HG03159 (cell line): ENCODE data around the gene MCF2L.

ENCODE experiments used
- ATAC-seq: cut with Tn5 transposase; IDR thresholded peaks from one replicate; pipeline ENCODE4 v1.9.1; 2021; ENCODE audit warnings: mild to moderate bottlenecking, moderate library complexity; ENCODE audit not compliant: unreplicated experiment

Gene MCF2L

DNA sequence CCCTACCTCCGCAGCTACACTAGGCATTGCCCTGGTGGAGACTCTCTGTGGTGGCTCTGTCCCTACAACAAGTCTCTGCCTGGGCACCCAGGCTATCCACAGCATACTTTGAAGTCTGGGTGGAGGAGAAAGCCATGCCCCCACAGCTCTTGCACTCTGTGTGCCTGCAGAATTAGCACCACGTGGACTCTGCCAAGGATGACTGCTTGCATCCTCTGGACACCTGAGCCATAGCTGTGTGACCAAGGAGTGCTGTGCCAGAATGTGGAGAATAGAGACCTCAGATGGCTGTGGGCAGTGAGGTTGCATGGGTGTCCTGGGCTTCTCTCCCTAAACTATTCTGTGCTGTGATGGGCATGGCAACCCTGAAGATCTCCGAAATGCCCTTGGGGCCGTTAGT is 21.2 kb upstream of the MCF2L start:
- ATAC-seq = no peak

DNA sequence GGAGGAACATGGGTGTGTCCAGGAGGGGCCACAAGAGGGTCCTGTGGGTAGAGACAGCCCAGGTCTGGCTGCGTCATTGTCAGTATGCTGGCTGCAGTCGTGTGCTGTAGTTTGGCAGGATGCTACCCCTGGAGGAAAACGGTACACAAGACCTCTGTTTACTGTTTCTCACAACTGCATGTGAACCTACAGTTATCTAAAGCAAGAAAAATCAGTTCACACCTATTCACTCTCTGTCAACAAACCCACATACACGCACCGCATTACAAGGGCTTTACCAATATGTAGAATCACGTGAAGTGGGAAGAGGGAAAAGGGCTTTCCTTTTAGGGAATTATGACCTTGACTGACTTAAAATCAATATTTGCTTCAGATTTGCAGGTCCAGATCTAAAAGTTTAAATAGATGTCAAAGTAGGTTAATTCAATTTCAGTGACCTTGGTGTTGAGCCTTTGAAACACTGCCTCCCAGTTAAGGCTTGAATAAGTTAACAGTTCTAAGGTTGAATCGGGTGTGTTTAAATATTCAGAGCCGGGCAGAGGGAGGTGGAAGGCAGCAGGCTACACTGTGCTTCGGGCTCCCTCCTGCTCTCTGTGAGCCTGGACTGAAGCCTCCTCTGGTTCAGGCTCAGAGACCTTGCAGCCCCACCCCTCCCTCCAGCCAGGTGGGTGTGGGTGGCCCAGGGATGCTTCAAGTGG is 17.2 kb upstream of the MCF2L start:
- no peak for ATAC-seq

DNA sequence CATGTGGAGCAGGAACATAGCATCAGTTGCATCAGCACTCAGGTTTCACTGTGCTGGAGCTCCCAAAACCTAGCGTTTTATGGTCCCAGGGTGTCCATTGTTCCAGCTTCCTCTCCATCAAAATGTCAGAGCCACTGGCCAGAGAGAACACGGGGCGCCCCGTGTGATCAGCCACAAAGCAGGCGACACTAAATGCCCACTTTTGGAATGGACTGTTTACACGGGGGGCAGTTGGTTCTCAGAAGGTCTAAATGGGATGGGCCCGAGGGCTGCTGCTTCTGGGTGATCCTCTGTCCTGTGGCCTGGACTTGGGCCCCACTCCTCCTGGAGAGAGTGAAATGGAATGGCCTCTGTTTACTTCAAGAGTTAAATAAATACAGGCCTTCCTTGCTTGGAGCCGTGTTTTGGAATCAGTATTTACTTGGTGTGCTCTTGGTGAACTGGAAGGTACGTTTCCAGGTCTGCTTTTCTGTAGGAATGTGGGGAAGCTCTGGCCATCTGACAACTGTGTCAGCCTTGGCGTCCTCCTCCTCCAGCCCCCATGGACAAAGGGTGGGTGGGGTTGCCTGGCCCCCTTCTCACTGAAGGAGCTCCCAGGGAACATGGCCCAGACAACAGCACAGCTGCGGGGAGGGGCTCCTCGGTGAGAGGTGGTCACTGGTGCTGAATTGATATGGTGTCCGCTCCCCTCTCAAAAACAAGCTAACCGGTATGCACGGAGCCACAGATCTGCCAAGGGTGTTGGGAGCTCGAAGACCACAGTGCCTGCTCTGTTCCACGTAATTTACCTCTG is 16.1 kb upstream of the MCF2L start:
- ATAC-seq = no peak

DNA sequence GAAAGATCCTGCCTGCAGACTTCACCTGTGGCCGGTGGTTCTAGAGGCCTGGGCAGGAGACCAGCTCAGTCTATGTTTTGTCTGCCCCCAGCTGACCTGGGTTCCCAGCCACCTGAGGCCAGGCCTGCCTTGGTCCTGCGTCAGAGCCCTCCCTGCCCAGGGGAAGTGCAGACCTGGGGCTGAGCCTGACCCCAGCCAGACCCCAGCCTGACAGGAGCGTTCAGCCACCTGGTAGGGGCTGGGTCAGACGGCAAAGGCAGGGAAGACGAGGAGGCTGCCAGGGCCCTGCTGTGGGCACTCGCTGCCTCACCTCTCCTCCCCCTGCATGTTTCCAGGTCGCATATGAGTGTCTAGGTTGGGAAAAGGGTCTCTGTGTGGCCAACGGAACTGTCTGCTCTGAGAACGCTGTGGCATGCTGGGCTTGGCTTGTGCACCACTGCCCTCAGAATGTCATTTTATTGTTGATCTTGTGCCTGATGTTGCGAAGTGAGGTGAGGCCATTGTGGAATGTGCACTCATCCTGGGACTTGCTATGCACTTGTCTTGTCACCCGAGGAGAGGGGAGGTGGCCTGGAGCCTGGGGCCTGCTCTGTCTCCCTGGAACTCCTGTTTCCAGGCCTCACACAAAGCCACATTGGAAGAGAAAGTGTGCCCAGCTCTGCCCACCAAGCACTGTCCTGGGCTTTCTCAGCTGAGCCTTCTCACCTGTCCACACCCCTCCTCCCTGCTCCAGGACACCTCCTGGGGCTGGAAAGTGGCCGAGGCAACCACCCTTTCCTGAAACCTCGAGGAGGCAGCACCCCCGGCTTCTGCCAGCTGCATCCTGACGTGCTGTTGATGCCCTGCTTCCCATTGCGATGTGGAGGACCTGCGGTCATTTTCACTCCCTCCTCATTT is 15.2 kb upstream of the MCF2L start:
- ATAC-seq = no peak

DNA sequence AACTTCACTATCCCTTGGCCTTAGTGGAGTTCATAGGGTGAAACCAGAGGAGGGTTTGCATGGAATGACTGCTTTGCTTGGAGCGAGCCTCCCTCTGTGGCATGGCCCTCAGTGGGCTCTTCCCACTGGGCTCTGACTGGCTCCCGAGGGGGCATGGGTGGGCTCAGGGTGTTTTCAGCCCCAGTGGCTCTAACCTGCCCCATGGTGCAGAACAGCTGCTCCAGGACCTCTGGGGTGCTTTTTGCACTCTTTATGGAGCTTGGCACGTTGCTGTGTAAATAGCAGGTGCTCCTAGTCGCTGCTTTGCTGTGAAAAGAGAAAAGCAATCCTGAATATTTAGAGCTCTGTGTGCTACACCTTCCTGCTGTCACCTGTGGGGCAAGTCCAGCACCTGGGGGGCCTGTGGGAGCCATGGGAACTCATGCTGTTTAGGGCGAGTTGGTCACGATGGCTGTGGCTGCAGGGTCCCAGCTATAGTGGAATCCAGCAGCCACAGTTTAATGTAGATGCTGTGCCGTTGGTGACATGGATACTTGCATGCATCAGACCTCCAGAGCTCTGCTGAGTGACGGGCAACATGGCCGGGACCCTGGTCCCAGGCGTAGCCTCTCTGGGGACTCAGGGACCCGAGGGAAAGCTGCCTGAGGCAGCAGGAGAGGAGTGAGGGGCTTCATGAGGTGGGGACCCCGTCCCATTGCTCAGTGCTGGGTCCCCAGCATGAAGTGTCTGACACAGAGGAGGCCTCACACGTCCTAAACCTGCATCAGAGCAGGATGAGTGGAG is 14.3 kb upstream of the MCF2L start:
- ATAC-seq = no peak

DNA sequence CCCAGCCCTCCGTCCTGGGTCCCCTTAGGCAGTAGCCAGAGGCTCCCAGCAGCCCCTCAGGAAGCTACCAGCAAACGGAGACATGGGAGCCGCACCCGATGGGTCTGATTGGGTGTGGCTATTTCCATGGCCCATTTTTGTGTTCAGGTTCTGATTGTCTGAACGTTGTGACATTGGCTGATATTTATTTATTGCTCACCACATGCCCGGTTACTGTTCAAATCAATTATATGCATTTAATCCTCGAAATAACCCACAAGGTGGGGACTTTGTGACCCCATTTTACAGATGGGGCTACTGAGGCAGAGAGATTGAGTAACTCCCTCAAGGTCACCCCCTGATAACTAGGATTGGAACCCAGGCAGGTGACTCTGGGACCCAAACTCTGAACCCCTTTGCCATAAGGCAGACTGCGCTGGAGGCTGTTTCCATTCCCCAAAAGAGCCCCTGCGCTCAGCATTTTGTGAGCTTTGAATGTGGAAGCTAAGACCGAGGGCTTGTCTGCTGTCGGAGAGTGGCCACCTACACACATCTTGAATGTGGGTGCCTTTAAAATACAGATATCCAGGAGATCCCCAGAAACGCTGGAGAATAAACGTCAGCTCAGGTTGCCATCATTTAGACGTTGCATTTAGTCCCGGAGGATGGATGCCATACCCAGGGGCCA is 13.6 kb upstream of the MCF2L start:
- no peak for ATAC-seq

DNA sequence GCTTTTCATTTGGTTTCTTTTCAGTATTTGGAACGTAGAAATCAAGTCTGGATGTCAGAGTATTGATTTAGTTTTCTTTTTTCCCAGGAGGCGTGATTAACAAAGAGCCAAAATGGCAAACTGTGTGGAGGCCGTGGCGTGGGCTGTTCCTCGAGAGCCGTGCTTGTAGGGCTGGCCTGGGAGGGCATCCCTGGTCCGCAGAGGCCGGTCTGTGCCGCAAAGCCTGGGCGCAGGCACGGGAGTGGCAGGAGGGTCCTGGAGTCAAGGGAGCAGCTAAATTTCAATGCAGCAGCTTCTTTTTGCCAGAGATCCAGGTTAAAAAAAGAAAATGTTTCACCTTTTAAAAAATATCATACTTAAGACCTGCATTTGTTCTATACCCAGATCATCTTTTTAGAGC is 13.1 kb upstream of the MCF2L start:
- no peak for ATAC-seq

DNA sequence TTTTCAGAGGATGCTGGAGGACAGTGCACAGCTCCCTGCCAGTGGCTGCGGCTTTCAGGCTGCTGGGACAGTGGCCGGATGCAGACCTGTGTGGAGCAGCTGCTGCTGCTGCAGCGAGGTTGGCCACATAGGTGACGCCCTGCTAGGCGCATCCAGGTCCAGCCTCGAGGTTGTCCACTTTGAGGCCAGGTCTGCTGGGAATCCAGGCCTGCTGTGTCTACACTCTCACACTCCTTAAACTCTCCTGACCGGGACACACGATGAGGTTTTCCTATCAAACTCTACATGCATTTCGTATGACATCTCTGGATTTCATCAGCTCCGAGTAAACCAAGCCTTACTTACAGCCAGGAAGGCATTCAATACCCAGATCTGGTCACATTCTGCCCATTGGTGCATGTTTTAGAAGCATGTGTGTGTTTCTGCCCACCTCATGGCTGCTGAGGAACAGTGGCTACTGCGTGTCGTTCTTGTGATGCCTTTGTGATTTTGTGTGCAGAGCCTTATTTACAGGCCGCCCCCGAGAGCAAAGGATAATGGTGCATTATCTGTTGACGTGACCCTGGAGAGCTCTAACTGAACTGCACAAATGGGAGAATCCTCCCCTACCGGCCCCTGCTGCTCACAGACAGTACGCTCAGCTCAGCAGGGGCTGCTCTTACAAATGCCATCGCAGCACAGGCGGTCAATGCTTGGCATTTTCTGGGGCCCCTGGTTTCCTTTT is 12.3 kb upstream of the MCF2L start:
- no peak for ATAC-seq

DNA sequence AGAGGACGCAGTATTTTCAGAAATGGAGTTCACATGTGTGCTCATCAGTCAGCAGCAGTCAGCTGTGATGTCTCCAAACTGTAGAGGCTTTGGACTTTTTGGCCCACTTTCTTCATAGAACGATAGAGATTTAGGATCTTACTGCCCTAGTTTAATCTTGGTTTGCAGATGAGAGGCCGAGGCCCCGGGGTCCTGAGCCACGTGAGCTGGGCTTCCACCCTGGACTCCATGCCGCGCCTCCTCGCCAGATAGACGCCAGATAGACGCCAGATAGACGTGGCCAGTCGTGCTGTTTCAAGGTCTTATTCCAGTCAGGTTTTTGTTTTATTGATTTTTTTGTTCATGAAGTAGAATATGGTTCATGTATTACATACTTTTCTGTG is 11.7 kb upstream of the MCF2L start:
- ATAC-seq = no peak

DNA sequence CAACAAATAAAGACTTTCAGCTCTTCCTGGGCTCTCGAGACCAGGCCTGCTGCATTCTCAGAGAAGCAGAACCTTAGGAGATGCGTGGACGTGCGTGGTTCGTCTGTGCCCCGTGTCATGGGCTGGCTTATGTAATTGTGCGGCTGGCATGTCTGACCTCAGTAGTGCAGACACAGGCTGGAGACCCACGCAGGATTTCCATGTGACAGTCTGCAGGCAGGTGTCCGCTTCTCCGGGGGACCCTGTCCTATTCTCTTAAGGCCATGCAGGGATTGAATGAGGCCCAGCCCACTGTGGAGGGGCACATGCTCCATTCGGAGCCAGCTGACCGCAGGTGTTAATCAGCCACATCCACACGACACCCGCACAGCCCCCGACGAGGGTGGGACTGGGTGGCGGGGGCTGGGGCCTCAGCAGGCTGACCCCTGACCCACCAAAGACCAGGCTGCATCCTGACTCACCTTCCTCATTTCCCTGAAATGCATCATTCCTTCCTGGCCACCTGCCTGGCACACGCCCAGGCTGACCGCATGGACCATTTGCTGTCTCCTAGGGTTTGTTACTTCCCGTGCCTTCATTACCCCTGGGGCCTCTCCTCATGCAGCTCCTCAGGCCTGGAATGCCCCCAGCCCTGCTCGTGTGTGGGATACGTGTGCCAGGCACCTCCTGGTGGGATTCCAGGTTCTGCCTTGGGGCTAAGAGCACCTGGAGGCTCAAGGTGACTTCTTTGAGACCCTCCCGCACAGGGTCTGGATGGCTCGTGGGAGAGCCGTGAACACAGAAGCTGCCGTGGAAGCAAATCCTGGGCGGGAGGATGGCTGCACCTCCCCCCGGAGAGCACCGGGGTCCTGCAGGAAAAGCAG is 10.7 kb upstream of the MCF2L start:
- ATAC-seq = no peak

DNA sequence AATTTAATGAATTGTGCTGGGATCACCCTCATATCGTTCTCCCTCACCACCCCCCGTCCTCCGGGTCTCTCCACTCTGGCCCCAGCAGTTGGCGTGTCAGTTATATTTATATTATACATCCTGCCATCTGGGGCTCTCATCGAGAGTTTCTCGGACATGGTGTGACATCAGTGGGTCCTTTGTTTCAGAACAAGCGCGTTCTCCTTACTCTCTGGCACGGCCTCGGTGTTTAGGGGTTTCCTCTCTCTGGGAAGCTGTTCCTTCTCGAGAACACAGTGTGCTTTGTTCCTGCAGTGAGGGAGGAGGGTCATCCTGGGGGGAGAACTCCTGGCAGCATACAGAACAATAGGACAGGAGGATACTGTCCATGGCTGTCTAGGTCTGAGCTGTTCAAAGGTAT is 9.8 kb upstream of the MCF2L start:
- ATAC-seq = no peak

DNA sequence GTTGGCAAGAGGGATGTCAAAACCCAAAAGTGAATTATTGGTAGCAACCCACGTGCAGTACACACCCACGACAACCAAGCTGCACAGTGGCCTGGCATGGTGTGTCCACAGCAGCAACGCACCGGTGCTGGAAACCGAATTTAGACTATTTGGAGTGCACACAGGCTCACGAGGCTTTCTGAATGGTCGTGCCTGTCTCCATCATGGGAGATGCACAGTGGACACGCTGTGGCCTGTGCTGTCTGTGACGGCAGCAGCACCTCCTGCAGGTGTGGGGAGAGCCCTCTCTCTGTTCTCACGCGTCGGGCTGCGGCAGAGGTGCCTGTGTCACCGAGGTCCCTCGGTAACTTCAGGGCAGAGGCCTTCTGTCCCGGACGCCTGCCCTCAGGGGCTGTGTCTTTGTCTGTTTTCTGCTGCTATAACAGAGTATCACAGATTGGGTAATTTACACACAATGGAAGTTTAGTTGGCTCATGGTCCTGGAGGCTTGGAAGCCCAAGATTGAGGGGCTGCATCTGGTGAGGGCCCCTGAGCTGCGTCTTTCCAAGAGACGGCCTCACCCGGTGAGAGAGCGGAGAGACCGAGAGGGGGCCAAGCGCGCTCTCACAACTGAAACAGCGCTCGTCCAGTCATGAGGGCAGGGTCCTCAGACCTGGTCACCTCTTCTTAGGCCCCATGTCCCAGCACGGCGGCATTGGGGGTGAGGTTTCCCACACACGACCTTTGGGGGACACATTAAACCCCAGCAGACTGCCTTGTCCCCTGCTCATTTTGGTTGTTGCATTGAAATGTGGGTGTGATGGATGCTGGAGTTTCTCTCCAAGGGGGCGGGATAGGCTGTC is 9.1 kb upstream of the MCF2L start:
- ATAC-seq = no peak

DNA sequence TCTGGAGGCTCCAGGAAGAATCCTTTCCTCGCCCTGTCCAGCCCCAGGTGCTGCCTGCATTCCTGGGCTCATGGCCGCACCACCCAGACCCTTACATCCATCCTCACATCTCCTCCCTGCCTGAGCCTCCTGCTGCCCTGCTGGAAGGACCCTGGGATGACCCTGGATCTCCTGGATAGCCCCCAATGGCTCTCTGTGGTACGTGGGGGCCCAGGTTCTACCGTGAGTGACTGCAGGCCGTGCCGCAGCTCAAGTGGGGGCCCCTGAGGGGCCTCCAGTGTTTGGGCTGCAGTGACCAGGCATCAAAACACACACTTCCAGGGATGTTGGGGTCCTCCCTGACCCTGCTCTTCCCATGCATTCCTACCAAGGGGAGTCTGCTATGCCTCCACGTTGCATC is 8.3 kb upstream of the MCF2L start:
- ATAC-seq = no peak

DNA sequence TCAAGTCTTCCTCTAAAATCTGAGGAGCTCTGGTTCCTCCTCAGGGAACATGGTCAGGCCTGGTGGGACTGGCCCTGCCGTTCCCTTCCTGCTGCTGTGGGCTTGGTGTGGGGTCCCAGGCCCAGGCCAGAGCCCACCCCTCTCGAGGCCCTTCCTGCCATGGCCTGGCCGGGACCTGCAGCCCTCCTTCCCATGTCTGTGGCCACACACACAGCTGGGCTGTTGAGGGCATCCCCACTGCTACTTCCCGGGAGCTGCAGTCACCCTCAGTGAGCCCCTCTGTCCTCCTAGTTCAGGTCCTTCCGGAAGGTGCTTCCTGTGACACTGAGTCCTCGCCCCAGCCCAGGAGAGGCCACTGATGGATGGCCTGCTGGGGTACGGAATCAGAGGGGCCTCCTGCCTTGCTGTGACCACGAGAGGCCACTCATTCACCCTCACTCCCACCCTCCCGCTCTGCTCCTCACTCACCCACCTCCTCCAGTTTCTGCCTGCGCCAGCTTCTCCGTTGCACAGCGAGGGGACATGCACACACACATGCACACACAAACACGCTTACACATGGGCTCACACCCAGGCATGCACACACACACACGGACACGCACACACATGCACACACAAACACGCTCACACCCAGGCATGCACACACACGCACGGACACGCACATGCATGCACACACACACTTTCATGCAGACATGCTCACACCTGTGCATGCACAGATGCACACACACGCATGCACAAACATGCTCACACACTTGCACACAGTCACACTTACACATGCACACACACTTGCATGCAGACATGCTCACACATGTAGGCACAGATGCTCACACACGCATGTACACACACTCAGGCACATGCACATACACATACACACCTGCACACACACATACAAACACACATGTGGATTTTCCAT is 7.3 kb upstream of the MCF2L start:
- no peak for ATAC-seq

DNA sequence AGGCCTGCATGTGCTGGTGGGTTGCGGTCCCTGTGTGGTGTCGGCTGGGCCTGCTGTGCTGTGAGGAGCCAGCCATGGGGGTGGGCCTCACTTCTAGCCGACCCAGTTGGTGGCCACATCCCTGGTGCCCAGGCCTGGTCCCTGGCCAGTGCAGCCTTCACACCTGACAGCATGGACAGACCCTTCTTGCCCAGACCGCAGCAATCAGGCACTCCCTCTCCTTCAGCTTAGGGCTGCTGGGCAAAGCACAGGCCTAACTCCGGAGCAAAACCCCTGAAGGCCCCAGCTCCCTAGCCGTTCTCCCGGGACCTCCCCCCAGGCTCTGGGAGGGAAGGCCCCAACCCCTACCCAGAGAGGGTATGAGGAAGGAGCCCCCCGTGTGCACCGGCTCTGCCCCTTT is 6.6 kb upstream of the MCF2L start:
- ATAC-seq = no peak

DNA sequence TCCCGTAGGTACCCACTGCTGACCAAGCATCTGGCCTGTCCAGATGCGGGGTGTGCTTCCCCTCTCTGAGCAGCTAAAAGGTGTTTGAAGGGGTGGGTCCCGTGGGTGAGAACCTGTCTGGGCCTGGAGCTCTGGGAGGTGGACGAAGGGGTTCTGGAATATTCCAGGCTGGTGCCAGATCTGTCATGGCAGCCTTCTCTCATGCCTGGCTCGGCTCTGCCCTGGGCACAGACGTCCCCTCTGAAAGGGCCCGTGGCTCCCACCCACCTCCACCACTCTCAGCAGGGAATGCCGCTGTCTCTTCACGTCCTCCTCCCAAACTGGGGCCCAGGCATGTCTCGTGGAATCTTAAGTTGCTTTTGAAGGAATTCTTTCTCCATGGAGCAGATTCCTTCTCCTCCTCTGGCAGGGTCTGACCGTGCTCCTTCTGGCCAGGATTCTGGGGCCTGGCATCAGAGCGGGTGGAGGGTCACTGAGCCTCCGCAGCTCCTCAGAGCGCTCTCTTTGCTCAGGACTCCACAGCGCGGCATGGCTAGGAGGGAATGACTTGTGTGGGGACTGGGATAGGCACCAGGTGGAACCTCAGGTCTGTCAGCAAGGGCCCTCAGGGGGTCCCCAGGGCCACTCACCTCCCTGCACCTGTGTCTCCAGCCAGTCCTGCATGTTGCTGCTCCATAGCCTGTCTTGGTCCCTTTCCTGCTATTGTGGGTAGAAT is 5.9 kb upstream of the MCF2L start:
- ATAC-seq = no peak
